Measurements from ENCODE around the gene RARA.

Gene RARA

DNA sequence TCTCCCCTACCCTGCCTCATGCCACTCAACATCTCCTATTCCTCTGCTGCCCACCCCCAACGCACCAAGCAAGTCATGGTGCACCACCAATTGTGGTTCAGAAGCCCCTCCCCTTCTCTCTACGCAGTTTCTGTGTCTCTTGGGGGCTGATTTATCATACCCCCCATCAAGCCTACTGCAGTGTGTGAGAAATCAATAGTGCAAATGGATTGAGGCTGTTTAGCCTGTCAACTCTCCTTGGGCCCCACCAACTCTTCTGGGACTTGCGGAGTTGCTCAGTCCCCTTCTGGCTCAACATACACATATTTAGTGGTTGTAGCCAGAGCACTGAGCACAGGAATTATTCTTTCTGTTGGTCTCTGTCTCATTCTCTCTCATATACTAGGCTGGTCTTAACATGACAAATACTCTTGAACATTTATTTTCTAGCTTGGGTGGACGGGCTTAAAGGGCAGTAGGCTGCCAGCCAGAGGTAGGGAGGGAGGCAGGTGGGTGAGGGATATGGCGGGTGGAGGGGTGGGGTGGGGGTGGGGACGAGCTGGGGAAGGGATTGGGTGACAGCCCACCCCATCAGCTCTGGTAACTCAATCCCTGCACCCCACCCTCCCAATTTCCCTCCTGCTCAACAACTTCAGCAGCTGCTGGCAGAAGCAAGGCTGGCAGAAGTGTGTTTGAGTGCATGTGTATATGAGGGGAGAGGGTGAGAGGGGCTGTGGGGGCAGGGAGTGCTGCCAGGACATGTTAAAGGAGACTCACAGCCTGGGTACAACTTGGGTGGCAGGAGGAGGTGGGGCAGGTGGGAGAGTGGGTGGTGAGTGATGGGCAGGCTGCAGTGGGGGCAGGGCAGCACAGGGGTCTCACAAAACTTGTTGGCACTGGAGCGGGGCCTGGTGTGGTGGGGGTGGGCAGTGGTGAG, 4.9 kb downstream of the RARA start:
- Histone ChIP-seq H2AK5ac (ENCODE audit: low read length, severe bottlenecking) (peak overlapping the region; percentile 49), H3K4ac (ENCODE audit: low read depth in 1 of 2, low read length in 2 of 2) (peak overlapping the region in 1 of 2 experiments; percentile 19), H3K79me1 (replicated peaks; ENCODE audit: low read length, poor library complexity, severe bottlenecking) (peaks cover 5% of the 10 kb centered on the region), H3K4me1 (ENCODE audit: control insufficient read depth, insufficient read depth, low read depth, low read length) (peaks cover 81% of the 10 kb centered on the region), H3K4me2 (ENCODE audit: low read length, poor library complexity, severe bottlenecking) (peak overlapping the region; percentile 12), H3K27ac (ENCODE audit: low read length, poor library complexity, severe bottlenecking) (peak overlapping the region; percentile 88), H4K8ac (ENCODE audit: low read length) (no peak overlapping the region), H3K23ac (ENCODE audit: low read length in 2 of 2) (no peak overlapping the region), H4K91ac (ENCODE audit: low read length) (no peak overlapping the region), H2BK120ac (ENCODE audit: low read depth, low read length) (peak overlapping the region; percentile 36), H2BK5ac (ENCODE audit: low read depth, low read length, poor library complexity, severe bottlenecking) (peak overlapping the region; percentile 19), H3K9me3 (ENCODE audit: control insufficient read depth, low read length) (no peaks in the 10 kb centered on the region), H3K9ac (ENCODE audit: low read length) (no peak overlapping the region), H3K27me3 (ENCODE audit: control insufficient read depth in 1 of 2, insufficient read depth in 1 of 2, low read length in 2 of 2) (no peaks in the 10 kb centered on the region), H2BK12ac (ENCODE audit: low read length in 2 of 2) (peak overlapping the region; percentile 86 to 92), H2AFZ (ENCODE audit: low read depth, low read length) (no peak overlapping the region), H3K36me3 (ENCODE audit: control insufficient read depth in 1 of 2, insufficient read depth in 2 of 2, low read depth in 1 of 2, low read length in 2 of 2) (no peaks in the 10 kb centered on the region), H3K14ac (ENCODE audit: low read length in 2 of 2) (no peak overlapping the region), H3K18ac (ENCODE audit: low read depth in 1 of 2, low read length in 2 of 2) (peak overlapping the region in 1 of 2 experiments; percentile 79), H3K4me3 (ENCODE audit: insufficient read depth in 1 of 2, low read depth in 1 of 2, low read length in 2 of 2) (no peak overlapping the region), H2BK15ac (ENCODE audit: low read depth, poor library complexity, severe bottlenecking) (peak overlapping the region; percentile 83)
- DNase-seq, result no peak
- WGBS, result 96% methylated on average over 3 of the region's 7 CpGs

- Histone ChIP-seq H3K79me1 (replicated peaks; ENCODE audit: low read length, poor library complexity, severe bottlenecking) (peaks cover 5% of the 10 kb centered on the region), H3K36me3 (ENCODE audit: control insufficient read depth in 1 of 2, insufficient read depth in 2 of 2, low read depth in 1 of 2, low read length in 2 of 2) (no peaks in the 10 kb centered on the region), H3K14ac (ENCODE audit: low read length in 2 of 2) (peak overlapping the region in 1 of 2 experiments; percentile 53), H2AK5ac (ENCODE audit: low read length, severe bottlenecking) (peak overlapping the region; percentile 47), H4K91ac (ENCODE audit: low read length) (peak overlapping the region; percentile 28), H3K4me3 (ENCODE audit: insufficient read depth in 1 of 2, low read depth in 1 of 2, low read length in 2 of 2) (no peak overlapping the region), H2BK5ac (ENCODE audit: low read depth, low read length, poor library complexity, severe bottlenecking) (peak overlapping the region; percentile 19), H3K18ac (ENCODE audit: low read depth in 1 of 2, low read length in 2 of 2) (peak overlapping the region; percentile 7 to 28), H3K9ac (ENCODE audit: low read length) (no peak overlapping the region), H2BK120ac (ENCODE audit: low read depth, low read length) (no peak overlapping the region), H3K27ac (ENCODE audit: low read length, poor library complexity, severe bottlenecking) (peak overlapping the region; percentile 88), H3K4me2 (ENCODE audit: low read length, poor library complexity, severe bottlenecking) (peak overlapping the region; percentile 47), H4K8ac (ENCODE audit: low read length) (peak overlapping the region; percentile 74), H3K4me1 (ENCODE audit: control insufficient read depth, insufficient read depth, low read depth, low read length) (peaks cover 81% of the 10 kb centered on the region), H2BK15ac (ENCODE audit: low read depth, poor library complexity, severe bottlenecking) (no peak overlapping the region), H2AFZ (ENCODE audit: low read depth, low read length) (no peak overlapping the region), H3K4ac (ENCODE audit: low read depth in 1 of 2, low read length in 2 of 2) (peak overlapping the region; percentile 28 to 66), H3K23ac (ENCODE audit: low read length in 2 of 2) (no peak overlapping the region), H3K27me3 (ENCODE audit: control insufficient read depth in 1 of 2, insufficient read depth in 1 of 2, low read length in 2 of 2) (no peaks in the 10 kb centered on the region), H2BK12ac (ENCODE audit: low read length in 2 of 2) (peak overlapping the region; percentile 21 to 59), H3K9me3 (ENCODE audit: control insufficient read depth, low read length) (no peaks in the 10 kb centered on the region)
- DNase-seq, result peak; percentile 93
- 23% methylated on average over 3 of the region's 3 CpGs for WGBS
Observed at GRCh38 chr17:40314584-40314956, 5.6 kb downstream of the RARA start.

DNA sequence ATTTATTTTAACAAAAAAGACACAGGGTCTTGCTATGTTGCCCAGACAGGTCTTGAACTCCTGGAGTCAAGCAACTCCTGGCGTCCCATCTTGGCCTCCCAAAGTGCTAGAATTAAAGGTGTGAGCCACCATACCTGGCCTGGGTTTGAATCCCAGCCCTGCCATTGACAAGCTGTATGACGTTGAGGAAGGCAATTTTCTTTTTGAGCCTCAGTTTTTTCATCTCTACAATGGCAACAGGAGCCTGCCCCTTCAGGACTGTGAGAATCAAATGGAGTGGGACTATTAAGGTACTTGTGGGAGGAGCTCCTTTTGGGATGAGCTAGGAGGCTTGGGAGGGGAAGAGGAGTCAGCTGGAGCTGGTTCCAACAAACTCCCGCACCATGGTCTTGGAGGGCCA, 6.2 kb downstream of the RARA start:
- 94% methylated on average over 2 of the region's 3 CpGs for WGBS
- peak overlapping the region; percentile 74 for H3K27ac ChIP-seq (ENCODE audit: low read length, poor library complexity, severe bottlenecking)
- peak overlapping the region in 1 of 2 experiments; percentile 54 for H3K18ac ChIP-seq (ENCODE audit: low read depth in 1 of 2, low read length in 2 of 2)
- peak overlapping the region; percentile 98 for H2AK5ac ChIP-seq (ENCODE audit: low read length, severe bottlenecking)
- H3K4me3 ChIP-seq (ENCODE audit: insufficient read depth in 1 of 2, low read depth in 1 of 2, low read length in 2 of 2), result no peak overlapping the region
- H3K9ac ChIP-seq (ENCODE audit: low read length), result no peak overlapping the region
- no peak overlapping the region for H4K8ac ChIP-seq (ENCODE audit: low read length)
- H3K14ac ChIP-seq (ENCODE audit: low read length in 2 of 2), result no peak overlapping the region
- H2BK12ac ChIP-seq (ENCODE audit: low read length in 2 of 2), result peak overlapping the region; percentile 38 to 64
- DNase-seq, result no peak
- peaks cover 79% of the 10 kb centered on the region for H3K4me1 ChIP-seq (ENCODE audit: control insufficient read depth, insufficient read depth, low read depth, low read length)
- H2BK15ac ChIP-seq (ENCODE audit: low read depth, poor library complexity, severe bottlenecking), result no peak overlapping the region
- H2BK5ac ChIP-seq (ENCODE audit: low read depth, low read length, poor library complexity, severe bottlenecking), result no peak overlapping the region
- peaks cover 5% of the 10 kb centered on the region for H3K79me1 ChIP-seq (replicated peaks; ENCODE audit: low read length, poor library complexity, severe bottlenecking)
- H3K9me3 ChIP-seq (ENCODE audit: control insufficient read depth, low read length), result no peaks in the 10 kb centered on the region
- peak overlapping the region in 1 of 2 experiments; percentile 30 for H3K4ac ChIP-seq (ENCODE audit: low read depth in 1 of 2, low read length in 2 of 2)
- no peak overlapping the region for H3K23ac ChIP-seq (ENCODE audit: low read length in 2 of 2)
- no peak overlapping the region for H3K4me2 ChIP-seq (ENCODE audit: low read length, poor library complexity, severe bottlenecking)
- no peak overlapping the region for H2AFZ ChIP-seq (ENCODE audit: low read depth, low read length)
- H2BK120ac ChIP-seq (ENCODE audit: low read depth, low read length), result no peak overlapping the region
- H4K91ac ChIP-seq (ENCODE audit: low read length), result no peak overlapping the region
- no peaks in the 10 kb centered on the region for H3K36me3 ChIP-seq (ENCODE audit: control insufficient read depth in 1 of 2, insufficient read depth in 2 of 2, low read depth in 1 of 2, low read length in 2 of 2)
- no peaks in the 10 kb centered on the region for H3K27me3 ChIP-seq (ENCODE audit: control insufficient read depth in 1 of 2, insufficient read depth in 1 of 2, low read length in 2 of 2)
